Epithelial cell of prostate (primary cell): ENCODE results near the gene AKT3.
"Not testable (repeated sequence)": the region's sequence is repeated elsewhere in the genome, so short reads cannot be mapped to it uniquely, and the experiment has no call there.

ENCODE experiments used
- DNase-seq: peaks from one replicate; pipeline ENCODE4 v3.0.0-alpha.2; 2011; ENCODE audit warnings: low read depth, low spot score
- H3K27ac ChIP-seq: fragments of 450-650 bp; 2 replicates; pipeline ENCODE4 v1.5.1; 2017; ENCODE audit warnings: mild to moderate bottlenecking

Gene AKT3

DNA sequence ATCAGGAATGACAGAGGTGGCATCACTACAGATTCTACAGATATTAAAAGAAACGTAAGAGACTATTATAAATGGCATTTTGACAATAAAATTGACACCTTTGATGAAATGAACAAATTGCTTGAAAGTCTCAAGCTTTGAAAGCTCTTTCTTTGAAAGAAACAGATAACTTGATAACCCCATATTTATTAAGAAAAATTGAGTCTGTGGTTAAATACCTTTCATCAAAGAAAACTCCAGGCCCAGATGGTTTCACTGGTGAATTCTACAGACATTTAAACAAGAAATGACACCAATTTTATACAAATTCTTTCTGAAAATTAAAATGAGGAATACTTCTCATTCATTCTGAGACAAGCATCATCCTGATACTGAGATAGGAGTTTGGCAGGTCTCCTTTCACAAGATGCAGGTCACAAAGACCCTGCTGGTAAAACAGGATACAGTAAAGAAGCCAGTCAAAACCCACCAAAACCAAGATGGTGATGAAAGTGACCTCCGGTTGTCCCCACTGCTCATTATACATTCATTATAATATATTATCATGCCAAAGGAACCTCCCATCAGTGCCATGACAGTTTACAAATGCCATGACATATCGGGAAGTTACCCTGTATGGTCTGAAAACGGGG lies 210.9 kb downstream of the AKT3 start:
- H3K27ac ChIP-seq, result no peak overlapping the region
- no peak for DNase-seq

DNA sequence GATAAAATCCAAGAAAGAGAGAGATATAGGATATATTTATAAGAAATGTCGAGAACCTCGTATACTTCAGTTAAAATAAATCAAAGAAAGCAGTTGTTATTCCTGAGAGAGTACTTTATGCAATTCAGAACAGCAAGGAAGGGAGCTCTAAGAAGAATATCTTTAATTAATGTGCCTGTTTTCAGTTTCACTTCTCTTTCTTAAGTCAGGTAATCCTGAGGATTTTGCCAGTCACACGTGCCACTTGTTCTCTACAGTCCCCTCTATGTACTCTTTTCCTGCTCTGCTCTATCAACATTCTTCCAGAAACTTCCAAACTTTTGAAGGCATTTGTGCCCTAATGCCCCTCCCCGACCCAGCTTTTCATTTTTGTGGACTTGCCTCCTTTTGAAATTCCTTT lies 211.9 kb downstream of the AKT3 start:
- H3K27ac ChIP-seq, result no peak overlapping the region
- no peak for DNase-seq

DNA sequence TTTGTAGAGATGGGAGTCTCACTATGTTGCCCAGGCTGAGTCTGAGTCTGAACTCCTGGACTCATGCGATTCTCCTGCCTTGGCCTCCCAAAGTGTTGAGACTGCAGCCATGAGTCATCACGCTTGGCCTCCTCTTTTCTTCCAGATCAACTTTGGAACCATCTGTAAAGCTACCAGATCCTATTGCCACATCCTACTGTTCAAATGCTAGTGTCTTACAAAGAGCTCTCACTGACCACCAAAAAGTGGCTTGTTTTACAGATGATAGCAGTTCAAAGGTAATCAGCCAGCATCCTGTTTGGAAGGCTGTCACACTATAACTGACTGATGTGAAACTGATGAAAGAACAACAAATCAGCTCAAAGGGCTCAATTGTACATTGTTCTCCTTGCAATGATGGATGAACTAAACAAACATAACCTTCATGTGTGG lies 221.6 kb downstream of the AKT3 start:
- H3K27ac ChIP-seq, result no peak overlapping the region
- DNase-seq, result no peak

DNA sequence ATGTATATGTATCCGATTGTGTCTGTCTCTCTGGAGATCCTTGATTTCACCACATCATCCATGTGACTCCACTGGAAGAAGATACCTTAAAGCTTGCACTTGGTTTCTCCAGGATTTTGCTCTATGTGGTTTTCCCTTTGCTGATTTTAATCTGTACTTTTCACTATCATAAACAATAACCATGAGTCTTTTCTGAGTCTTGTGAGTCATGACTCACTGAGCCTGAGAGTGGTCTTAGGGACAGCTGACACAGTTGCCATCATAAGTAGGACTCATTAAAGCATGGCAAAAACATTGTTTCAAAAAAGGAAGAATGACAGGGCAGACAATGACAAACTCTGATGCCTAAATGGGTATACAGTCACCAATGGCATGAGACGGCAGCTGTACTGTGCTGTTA lies 226.2 kb downstream of the AKT3 start:
- peak; percentile 18 for DNase-seq
- no peak overlapping the region for H3K27ac ChIP-seq

DNA sequence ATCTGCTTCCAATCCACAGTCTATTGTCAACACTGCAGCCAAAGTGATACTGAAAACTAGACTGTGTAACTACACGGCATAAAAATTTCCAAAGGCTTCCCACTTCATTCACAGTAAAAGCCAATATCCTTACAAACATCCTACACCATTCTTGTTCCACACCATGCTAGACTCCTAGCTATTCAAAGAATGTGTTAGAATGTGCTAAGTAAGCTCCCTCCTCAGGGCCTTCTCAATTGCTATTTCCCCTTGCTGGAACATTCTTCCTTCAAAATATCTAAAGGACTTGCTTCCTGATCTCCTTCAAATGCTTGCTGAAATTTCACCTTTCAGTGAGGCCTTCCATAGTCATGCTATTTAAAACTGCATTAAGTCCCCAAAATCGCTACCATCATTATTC lies 228.1 kb downstream of the AKT3 start:
- no peak overlapping the region for H3K27ac ChIP-seq
- no peak for DNase-seq

DNA sequence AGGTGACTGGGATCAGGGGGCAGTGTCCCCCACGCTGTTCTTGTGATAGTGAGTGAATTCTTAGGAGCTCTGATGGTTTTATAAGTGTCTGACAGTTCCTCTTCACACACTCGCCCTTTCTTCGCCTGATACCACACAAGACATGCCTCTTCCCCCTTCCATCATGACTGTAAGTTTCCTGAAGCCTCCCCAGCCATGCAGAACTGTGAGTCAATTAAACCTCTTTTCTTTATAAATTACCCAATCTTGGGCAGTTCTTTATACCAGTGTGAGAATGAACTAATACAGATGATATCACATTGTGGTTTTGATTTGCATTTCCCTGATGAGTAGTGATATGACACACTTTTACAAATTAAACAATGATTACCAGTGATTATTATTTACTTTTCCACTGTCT lies 229.9 kb downstream of the AKT3 start:
- peak; percentile 24 for DNase-seq

DNA sequence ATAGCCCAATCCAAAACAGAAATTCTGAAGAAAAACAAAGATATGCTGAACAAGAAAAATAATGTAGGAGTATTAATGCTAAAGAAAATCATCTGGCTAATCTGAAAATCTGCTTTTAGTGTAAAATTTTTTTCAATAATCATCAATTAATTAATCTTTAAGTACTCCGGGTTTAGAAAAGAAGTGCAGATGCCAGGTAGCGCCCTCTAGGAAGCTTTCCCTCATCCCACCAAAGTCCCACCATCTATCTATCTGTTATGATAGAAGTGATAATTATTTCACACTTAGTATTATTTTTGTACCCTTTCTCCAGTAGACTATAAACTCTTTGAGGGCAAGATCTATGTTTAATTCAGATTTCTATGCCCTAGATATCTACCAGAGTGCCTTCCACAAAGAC lies 240.3 kb downstream of the AKT3 start:
- no peak for DNase-seq
- no peak overlapping the region for H3K27ac ChIP-seq

More for the DNA sequence above, 229.9 kb downstream of the AKT3 start:
- no peak overlapping the region for H3K27ac ChIP-seq

DNA sequence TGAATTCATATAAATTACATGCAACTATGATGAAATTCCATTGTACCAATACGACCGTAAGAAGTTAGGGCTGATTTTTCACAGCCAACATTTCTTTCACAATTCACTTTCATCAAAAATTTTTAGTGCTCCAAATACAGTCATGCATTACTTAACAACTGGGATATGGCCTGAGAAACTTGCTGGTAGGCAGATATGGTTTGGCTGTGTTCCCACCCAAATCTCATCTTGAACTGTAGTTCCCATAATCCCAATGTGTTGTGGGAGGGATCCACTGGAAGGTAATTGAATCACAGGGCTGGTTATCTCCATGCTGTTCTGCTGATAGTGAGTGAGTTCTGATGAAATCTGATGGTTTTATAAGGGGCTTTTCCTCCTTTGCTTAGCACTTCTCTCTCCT lies 244.4 kb downstream of the AKT3 start:
- DNase-seq, result no peak
- H3K27ac ChIP-seq, result no peak overlapping the region

DNA sequence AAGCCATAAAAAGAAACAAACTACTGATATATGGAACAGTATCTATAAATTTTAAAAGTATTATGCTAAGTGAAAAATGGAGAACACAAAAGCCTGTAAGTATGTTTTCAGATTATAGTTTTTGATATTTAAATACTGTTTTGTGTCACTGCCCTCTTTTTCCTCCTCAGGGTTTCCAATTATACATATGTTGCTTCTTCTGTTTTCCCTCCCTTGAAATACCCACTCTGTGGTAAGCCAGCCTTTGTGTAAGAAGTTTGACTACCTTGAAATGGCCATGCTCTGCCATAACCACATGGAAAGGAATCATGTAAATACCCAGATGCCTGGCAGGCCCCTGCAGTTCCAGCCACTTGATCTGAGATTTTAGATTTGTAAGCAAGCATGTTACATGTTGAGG lies 248.3 kb downstream of the AKT3 start:
- H3K27ac ChIP-seq, result no peak overlapping the region
- DNase-seq, result no peak

DNA sequence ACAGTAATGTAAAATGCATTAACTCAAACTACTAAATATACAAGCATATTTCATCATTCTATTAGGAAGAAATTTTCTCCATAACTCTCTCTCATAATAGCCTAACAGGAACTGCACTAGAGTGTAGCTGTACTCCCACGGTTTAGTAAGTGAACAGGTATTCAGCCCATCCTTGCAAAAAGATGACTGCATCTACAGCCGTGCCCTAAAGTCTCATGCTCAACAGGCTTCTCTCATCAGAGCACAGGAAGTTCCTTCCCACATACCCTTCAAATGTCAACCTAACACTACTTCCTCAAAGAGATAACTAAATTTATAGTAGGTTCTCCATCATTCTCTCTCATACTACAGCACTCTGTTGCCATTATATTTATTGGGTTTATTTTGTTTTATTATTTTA lies 251.6 kb downstream of the AKT3 start:
- peak overlapping the region; percentile 91 for H3K27ac ChIP-seq
- peak; percentile 89 for DNase-seq

DNA sequence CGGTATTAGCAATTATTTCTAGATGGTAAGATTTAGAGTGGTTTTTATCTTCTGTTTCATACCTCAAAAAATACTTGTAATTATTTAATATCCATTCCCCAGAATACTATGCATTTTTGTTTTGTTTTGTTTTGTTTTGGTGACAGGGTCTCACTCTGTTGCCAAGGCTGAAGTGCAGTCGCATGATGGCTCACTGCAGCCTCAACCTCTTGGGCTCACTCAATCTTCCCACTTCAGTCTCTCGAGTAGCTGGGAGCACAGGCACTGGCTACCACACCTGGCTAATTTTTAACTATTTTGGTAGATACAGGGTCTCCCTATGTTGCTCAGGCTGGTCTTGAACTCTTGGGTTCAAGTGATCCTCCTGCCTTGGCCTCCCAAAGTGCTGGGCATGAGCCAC lies 252.7 kb downstream of the AKT3 start:
- DNase-seq, result no peak
- H3K27ac ChIP-seq, result peak overlapping the region; percentile 91

DNA sequence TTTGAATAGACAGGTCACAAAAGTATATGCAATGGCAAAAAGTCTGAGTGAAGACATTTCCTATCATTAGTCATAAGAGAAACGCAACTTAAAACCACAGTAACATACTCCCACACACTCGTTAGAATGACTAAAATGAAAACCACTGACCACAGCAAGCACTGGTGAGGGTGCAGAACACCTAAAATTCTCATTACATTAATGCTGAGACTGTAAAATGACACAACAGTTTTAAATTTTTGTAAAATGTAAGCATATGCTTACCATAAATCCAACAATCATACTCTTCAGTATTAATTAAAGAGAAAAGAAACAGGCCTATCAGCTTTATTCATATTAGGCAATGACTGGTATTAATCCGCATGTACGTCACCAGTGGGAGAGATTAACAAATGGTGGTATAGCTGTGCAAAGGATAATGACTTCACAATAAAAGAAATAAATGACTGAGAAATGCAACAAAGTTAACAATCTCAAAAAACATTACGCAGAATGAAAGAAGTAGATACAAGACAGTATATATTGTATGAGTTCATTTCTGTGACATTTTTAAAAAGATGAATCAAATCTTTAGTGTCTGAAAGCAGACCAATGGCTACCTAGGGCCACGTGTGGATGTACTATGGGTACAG lies 253.5 kb downstream of the AKT3 start:
- DNase-seq, result peak; percentile 82

DNA sequence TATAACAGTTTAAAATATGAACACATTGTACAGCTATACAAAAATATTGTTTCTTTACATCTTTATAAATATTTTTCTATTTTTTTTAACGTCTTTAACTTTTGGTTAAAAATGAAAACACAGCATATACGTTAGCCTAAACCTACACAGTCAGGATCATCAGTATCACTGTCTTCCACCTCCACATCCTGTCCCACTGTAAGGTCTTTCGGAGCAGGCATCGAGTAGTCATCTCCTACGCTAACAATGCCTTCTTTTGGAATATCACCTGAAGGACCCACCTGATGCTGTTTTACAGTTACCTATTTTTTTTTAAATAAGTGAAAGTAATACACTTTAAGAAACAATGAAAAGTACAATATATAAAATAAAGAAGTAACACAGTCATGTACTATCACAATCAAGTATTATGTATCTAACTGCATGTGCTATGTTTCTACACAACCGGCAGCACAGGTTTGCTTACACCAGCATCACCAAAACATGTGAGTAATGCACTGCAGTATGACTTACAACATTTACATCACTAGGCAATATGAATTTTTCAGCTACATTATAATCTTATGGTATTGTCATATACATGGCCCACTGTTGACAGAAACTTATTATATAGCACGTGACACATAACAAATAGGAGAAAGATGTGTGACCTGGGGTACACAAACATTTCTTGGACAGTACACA lies 254.4 kb downstream of the AKT3 start:
- DNase-seq, result peak; percentile 89
- peak overlapping the region; percentile 91 for H3K27ac ChIP-seq

More for the DNA sequence above, 253.5 kb downstream of the AKT3 start:
- H3K27ac ChIP-seq, result peak overlapping the region; percentile 91

DNA sequence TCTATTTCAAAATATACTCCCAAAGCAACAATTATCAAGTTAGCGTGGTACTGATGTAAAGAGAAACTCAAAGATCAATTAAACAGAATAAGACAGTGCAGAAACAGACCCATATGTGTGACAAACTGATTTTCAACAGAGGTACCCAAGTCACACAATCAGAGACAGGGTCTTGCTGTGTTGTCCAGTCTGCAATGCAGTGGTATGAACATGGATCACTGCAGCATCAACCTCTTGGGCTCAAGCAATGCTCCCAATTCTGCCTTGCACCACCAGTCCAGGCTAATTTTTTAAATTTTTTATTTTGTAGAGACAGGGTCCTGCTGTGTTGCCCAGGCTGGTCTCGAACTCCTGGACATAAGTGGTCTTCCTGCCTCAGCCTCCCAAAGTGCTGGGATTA lies 255.6 kb downstream of the AKT3 start:
- H3K27ac ChIP-seq, result no peak overlapping the region
- no peak for DNase-seq

DNA sequence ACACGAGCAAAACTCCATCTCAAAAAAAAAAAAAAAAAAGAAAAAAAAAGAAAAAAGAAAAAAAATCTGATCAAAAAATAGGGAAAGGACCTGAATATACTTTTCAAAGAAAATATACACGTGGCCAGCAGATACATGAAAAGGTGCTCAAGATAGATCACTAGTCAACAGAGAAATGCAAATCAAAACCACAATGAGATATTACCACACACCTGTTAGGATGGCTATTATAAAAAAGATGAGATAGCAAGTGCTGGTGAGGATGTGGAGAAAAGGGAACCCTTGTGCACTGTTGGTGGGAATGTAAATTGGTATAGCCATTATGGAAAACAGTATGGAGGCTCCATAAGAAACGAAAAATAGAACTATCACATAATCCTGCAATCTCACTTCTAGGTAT lies 260.8 kb downstream of the AKT3 start:
- not testable (repeated sequence) for DNase-seq, H3K27ac ChIP-seq

DNA sequence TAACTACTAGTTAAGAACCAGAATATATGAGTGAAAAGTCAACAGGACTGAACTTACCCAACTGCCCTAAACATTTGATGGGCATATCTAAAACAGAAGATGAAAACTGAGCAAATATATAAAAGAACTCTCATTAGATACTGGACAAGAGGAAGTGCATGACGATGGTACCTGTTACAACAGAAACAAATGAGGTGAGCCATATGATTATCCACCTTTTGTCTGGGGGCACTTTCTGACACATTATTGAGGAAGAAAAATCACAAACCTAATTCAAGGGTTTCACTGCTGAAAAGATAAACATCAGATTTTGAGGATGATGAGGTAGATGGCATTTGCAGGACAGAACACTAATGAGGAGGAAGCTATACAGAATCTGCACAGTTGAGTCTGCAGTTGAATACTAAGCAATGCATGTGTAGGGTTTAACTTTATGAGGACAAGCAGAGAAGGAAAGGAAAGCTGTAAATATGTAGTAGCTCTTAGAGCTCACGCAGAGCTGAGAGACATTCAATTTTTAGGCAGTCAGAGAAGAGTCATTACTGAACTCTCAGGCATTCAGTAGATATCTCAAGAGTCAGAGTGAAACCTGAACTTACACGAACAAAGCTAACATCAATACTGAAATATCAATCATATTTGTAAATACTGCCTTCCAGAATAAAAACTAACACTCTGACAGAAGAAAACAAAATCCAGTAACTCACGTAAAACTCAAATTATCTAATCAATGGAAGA lies 262.1 kb downstream of the AKT3 start:
- H3K27ac ChIP-seq, result no peak overlapping the region
- DNase-seq, result no peak

DNA sequence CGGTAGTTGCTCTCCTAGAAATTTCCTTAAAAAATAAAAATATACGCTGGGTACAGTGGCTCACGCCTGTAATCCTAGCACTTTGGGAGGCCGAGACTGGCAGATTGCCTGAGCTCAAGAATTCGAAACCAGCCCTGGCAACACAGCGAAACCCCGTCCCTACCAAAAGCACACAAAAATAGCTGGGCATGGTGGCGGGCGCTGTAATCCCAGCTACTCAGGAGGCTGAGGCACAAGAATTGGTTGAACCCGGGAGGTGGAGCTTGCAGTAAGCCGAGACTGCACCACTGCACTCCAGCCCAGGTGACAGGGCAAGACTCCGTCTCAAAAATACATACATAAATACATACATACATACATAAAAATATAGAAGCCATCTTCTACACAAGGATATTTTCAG lies 262.8 kb downstream of the AKT3 start:
- DNase-seq, result no peak
- H3K27ac ChIP-seq, result no peak overlapping the region

DNA sequence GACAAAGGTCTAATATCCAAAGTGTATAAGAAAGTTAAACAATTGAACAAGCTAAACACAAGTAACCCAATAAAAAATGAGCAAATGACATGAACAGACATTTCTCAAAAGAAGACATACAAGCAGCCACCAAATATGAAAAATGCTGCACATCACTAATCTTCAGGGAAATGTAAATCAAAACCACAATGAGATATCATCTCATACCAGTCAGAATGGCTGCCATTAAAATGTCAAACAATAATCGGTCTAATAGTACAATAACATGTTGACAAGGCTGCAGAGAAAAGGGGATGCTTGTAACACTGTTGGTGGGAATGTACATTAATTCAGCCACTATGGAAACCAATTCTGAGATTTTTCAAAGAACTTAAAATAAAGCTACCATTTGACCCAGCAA lies 264.1 kb downstream of the AKT3 start:
- no peak overlapping the region for H3K27ac ChIP-seq
- DNase-seq, result no peak

DNA sequence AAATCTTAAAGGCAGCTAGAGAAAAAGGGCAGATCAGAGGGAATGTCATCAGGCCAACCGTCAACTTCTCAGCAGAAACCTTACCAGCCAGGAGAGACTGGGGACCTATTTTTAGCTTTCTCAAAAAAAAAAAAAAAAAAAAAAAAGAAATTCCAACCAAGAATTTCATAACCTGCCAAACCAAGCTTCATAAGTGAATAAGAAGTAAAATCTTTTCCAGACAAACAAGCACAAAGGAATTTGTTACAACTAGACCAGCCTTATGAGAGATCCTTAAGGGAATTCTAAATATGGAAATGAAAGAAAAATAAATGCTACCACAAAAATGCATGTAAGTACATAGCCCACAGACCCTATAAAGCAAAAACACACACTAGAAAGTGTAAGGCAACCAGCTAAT lies 267.7 kb downstream of the AKT3 start:
- DNase-seq, result no peak
- no peak overlapping the region for H3K27ac ChIP-seq

DNA sequence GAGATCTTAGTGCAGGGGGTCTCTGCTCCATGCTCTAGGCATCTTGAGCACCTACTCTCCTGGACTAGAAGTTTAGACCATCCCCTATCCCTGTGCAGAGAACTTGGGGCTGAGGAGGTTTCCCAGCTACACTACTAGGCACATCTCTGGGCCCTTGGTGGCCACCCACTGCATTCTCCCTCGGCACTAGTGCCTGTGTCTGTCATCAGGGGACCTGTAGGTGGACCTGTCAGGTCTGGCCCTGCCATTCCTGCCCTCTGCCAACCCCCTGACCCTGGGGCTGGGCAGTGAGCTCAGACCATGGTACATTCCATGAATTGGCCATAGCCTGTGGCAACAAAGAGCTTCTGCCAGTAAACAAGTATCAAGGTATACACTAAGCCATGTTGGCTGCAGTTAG lies 269.1 kb downstream of the AKT3 start:
- no peak overlapping the region for H3K27ac ChIP-seq
- DNase-seq, result no peak

DNA sequence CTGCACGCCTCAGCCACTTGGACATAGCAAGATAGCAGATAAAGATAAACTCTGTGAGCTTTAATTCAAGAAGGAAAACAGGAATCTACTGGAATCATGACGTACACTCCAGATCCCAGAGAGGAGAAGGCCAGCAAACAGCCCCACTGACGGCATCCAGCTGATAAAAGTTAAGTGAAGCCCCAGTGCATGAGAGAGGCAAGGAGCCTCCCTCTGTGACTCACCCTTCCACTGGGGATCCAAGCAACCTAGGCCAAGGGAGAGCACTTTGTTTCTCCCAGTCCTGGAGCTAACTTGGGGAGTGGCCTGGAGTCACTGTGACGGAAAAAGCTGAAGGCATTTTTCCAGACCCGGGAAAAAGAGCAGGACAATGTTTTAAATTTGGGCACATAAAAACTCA lies 270.0 kb downstream of the AKT3 start:
- DNase-seq, result no peak
- H3K27ac ChIP-seq, result no peak overlapping the region
